ENCODE measurements around the gene LRRC8C.
A peak's percentile ranks its signal among the peaks of the same experiment; 100 is the strongest.
"Not testable (repeated sequence)": the region's sequence is repeated elsewhere in the genome, so short reads cannot be mapped to it uniquely, and the experiment has no call there.

The LRRC8C gene

GRCh38 chr1:89704014-89704413 lies 71.1 kb downstream of the LRRC8C start:
- DNase-seq (ENCODE audit: low spot score), result no peak

GRCh38 chr1:89704885-89705284 lies 72.0 kb downstream of the LRRC8C start:
- DNase-seq (ENCODE audit: low spot score), result not testable (repeated sequence)

DNA sequence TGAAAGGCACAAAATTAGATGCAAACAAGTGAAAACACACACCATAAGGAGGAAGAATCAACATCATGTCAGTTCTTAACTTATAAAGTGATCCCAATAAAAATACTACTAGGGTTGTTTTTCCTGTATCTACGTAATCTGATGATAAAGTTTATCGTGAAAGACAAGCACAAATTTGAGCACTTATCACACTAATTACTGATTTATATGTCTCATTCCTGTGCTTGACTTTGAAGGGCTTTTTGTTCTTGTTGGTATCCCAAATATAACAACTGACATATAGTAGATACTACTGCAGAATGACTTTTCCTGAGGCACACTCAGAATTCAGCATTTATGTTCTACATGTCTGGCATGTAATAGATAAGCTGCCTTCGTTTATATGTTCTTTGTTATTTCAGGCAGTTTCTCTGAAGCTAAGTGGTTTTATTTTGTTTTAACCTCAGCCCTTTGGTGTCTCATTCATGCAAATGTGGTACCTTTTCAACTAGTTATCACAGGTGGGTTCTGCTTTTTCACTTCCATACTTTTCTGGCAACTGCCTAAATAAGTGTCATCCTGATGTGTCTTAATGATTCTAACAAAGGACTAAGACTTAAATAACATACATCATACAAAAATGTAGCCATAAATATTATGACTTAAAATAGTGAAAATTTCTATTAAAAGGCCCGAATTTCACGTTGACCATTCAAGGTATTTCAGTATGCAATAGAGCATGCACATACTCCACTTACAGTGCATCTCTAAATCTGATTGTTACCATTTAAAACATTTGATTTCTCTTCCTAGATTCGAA lies 73.2 kb downstream of the LRRC8C start:
- no peak for DNase-seq (ENCODE audit: low spot score)

- peak; percentile 75 for DNase-seq (ENCODE audit: low spot score)
Measured at GRCh38 chr1:89706700-89707012, 73.7 kb downstream of the LRRC8C start.

DNA sequence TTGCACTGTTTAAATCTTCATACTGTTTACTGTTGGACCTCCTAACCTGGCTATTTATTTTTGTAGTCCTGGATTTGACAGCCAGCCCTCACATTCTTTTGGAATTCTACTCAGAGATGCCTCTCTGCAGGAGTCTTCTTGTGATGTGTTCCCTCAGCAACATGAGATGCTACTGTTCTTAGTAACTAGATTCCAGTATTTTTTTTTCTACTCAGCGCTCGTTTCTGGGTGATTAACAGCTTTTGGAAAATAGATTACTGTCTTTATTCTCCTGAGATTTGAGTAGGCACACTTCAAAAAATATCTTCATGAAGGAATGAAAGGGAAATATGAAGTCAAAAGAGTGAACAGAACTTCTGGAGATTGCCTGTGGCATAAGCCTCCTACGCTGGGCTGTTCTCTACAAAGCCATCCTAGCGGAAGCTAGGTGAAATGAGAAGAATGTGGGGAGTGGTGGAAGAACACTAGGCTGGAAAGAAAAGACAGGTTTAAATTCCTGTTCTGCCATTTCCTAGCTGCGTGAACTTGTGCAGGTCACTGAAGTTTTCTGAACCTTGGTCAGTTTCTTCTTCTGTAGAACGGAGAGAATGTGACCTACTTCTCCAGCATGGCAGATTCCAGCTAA lies 75.9 kb downstream of the LRRC8C start:
- no peak for DNase-seq (ENCODE audit: low spot score)

- no peak for DNase-seq (ENCODE audit: low spot score)
Measured at GRCh38 chr1:89710498-89711139, 77.7 kb downstream of the LRRC8C start.

DNA sequence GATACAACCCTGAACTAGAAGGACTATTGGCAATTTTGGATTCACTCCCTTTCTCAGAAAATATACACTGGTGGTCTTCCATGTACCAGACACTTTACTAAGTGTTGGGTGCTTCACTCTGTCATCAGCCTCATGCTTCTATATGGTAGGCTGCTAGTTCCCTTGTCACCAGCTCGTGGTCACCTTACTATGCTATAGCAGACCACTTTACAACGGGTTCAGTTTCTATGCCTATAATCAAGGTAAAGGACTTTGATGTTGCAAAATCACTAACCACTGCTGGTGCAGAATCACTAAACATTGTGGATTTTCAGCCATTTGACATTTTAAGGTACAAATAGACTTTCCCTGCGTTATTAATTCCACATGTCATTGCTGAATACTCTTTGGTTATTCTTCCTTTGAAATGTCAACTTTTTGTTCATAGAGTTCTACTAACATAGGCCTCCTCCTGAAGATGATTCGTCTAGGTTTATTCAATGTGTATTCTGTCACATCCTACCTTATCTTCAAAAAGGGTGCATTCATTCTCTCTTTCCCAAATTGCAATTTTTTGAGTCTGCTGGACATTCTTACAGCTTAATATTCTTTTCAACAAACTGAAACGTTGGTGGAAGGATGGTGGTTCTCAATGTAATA lies 78.3 kb downstream of the LRRC8C start:
- no peak for DNase-seq (ENCODE audit: low spot score)

DNA sequence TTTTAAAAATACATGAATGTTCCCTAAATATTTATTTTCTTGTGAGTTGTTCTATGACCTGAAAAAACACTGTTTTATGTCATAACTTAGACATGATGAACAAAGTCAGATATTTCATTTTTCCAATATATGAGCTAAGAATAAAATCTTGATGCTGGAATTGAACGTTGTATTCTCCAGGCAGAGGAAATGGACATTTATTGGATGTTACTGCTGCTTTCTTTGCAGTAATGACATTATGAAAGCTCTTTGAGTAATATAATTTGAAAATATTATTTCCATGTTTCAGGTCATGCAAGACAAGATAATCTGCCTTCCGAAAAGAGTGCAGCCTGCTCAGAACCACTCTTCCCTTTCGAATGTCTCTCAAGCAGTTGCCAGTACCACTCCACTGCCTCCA lies 79.5 kb downstream of the LRRC8C start:
- no peak for DNase-seq (ENCODE audit: low spot score)

GRCh38 chr1:89715677-89716076 lies 82.8 kb downstream of the LRRC8C start:
- no peak for DNase-seq (ENCODE audit: low spot score)

GRCh38 chr1:89719502-89720306 lies 86.8 kb downstream of the LRRC8C start:
- DNase-seq (ENCODE audit: low spot score), result no peak

DNA sequence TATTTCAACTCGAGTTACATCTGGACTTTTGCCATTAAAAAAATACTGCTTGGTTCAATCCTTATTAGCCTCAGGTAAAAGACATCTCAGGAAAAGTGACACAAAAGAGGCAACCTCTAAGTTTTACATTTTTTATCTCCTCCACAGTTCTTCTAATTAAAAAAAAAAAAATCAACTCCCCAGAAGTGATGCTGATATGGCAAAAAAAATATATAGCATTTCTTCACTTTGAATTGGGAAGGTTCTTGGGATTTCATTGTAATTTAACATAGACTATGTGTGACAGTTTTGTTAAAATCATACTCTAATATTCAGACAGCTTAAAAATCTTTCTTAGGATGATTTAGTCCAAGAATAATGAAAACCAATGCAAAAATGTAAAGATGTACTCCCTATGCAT lies 87.9 kb downstream of the LRRC8C start:
- no peak for DNase-seq (ENCODE audit: low spot score)

DNA sequence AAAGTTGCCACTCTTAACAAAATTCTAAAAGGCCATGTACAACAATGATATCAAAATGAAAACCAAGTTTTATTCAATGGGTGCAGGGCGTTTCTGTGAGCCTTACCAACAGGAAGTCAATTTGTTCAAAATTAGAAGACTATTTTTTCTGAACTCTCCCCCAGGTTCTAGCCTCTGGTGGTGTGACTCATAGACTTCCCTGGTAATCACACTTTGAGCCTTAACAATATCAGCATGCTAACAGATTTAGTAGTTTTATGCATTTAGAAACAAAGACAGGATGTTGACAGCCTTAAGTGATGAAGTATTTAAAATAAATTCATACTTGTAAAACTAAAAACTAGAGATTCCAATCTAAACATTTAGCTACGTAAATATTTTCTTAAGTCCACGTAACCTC lies 88.4 kb downstream of the LRRC8C start:
- DNase-seq (ENCODE audit: low spot score), result no peak

DNA sequence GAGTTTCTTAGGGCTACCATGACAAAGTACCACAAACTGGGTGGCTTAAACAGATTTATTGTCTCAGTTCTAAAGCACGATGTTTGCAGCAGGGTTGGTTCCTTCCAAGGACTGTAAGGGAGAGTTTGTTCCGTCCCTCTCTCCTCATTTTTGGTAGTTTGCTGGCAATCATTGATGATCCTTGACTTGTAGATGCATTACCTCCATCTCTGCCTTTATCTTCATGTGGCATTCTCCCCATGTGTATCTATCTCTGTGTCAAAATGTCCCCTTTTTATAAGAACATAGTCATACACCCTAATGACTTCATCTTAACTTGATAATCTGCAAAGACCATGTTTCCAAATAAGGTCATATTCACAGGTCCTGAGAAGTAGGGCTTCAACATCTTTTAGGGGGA lies 90.2 kb downstream of the LRRC8C start:
- no peak for DNase-seq (ENCODE audit: low spot score)

DNA sequence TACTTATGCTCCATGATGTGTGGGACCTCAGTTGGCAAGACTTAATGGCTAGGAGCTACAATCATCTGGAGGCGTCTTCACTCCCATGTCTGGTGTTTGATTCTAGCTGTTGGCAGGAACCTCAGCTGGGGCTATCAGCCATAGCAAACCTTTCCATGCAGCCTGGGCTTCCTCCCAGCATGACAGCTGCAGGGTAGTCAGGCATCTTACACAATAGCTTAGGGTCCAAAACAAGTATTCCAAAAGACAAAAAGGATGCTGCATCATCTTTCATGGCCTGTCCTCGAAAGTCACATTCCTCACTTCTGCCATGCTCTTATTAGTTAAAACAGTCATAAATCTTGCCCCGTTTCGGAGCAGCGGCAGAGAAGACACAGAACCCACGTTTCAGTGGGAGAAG lies 90.9 kb downstream of the LRRC8C start:
- no peak for DNase-seq (ENCODE audit: low spot score)

DNA sequence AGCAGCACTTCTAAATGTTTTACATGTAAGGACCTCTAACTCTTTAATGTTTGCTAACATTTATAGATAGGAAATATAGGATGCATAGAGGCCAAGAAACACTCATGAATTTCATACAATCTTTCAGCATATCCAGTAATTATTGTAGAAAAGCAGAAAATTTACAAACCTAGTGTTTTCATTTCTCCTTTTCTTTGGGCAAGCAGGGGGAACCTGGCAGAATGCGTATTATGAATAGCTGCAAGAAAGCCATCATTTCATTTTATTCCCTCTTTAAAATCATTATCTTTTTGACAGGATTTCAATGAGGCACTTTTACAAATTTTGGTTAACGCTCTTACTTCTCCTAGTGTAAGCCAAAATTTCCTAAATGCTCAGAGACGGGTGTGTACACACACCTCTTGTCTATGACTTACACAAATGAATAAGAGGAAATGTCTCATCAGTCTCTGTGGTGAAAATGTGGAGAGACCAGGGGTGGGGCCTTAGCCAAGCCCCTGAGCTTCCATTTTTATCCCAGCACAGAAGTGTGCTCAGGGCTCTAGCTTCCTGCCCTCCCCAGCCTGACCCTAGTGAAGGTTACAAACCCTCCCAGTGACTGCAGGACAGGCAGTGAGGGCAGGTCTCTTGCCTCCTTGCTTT lies 91.6 kb downstream of the LRRC8C start:
- no peak for DNase-seq (ENCODE audit: low spot score)

- DNase-seq (ENCODE audit: low spot score), result no peak
Measured at GRCh38 chr1:89725011-89725370, 92.1 kb downstream of the LRRC8C start.

GRCh38 chr1:89725631-89726030 lies 92.7 kb downstream of the LRRC8C start:
- no peak for DNase-seq (ENCODE audit: low spot score)

DNA sequence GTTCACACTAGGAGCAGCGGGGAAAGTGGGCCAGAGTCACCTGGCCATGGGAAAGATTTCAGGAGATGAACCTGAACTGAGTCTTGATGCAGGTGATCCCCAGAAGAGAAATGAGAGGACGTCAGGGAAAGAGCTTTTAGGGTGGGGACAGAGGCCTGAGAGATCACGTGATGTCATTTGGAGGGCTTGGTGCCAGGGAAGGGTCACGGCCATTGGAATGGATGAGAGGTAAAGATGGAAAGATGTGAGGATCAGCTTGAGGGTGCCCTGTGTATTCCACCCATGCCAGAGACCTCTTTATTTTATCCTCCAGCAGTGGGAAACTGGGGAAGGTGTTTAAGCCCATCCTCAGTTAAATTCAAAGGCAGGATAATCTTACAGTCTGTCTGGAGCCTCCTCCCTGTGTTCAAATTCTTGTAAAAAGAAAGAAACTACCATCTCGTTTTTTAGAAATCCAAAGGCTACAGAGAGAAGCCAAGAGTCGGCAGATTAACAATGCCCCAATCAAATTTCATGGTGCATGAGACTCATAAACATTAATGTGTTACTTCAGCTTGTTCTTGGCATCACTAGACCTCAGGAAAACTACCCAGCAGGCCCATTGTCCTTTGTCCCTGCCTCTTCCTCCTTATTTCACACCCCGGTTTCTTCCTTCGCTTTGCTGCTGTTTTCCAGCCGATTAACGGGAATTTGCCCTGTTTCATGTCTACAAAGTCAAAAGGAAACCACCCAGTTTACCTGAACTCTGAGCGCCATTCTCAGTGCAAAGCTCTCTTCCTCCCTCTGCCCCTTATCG lies 94.8 kb downstream of the LRRC8C start:
- DNase-seq (ENCODE audit: low spot score), result no peak

- DNase-seq (ENCODE audit: low spot score), result no peak
Measured at GRCh38 chr1:89728381-89728780, 95.5 kb downstream of the LRRC8C start.

DNA sequence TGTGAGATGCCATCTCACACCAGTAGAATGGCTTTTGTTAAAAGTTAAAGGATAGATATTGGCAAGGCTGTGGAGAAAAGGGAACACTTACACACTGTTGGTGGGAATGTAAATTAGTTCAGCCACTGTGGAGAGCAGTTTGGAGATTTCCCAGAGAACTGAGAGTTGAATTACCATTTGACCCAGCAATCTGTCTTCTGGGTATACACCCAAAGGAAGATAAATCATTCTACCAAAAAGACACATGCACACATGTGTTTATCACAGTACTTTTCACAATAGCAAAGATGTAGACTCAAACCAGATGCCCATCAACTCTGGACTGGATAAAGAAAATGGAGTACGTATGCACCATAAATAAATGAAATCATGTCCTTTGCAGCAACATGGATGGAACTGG lies 99.3 kb downstream of the LRRC8C start:
- DNase-seq (ENCODE audit: low spot score), result no peak

Measured in pons (tissue), 1 donor.